ENCODE results near the gene ATXN2. TPM values are rescaled to one million over a fixed set of nuclear protein-coding genes. Genes with fewer than 3 reads are reported as not detected.
"Not testable (repeated sequence)": the region's sequence is repeated elsewhere in the genome, so short reads cannot be mapped to it uniquely, and the experiment has no call there.

Gene ATXN2
- total RNA-seq, 2 experiments from 2014 or later, result 36.8 to 37.8 TPM

- ChIA-PET POLR2A (no interaction called here), CTCF (no interaction called here)
- Mint-ChIP-seq H3K4me1 (ENCODE audit: low read depth) (peaks cover 13% of the 10 kb centered on the region), H3K27me3 (ENCODE audit: low read depth) (no peaks in the 10 kb centered on the region), H3K9me3 (ENCODE audit: insufficient read depth) (no peaks in the 10 kb centered on the region), H3K27ac (no peak overlapping the region), H3K36me3 (ENCODE audit: low read depth) (no peaks in the 10 kb centered on the region), H3K4me3 (no peak overlapping the region)
- DNase-seq (no peak), ATAC-seq (no peak)
Observed at GRCh38 chr12:111582133-111582747, 16.9 kb downstream of the ATXN2 start.

GRCh38 chr12:111581434-111582132 lies 17.5 kb downstream of the ATXN2 start:
- peaks cover 13% of the 10 kb centered on the region for H3K4me1 Mint-ChIP-seq (ENCODE audit: low read depth)
- no peaks in the 10 kb centered on the region for H3K9me3 Mint-ChIP-seq (ENCODE audit: insufficient read depth)
- no peak for DNase-seq
- no peaks in the 10 kb centered on the region for H3K27me3 Mint-ChIP-seq (ENCODE audit: low read depth)
- CTCF ChIA-PET, result no interaction called here
- H3K27ac Mint-ChIP-seq, result no peak overlapping the region
- H3K4me3 Mint-ChIP-seq, result no peak overlapping the region
- POLR2A ChIA-PET, result no interaction called here
- ATAC-seq, result no peak
- H3K36me3 Mint-ChIP-seq (ENCODE audit: low read depth), result no peaks in the 10 kb centered on the region

- H3K27me3 Mint-ChIP-seq (ENCODE audit: low read depth), result no peaks in the 10 kb centered on the region
- no peak overlapping the region for H3K4me3 Mint-ChIP-seq
- H3K27ac Mint-ChIP-seq, result no peak overlapping the region
- no peaks in the 10 kb centered on the region for H3K36me3 Mint-ChIP-seq (ENCODE audit: low read depth)
- DNase-seq, result no peak
- no peaks in the 10 kb centered on the region for H3K9me3 Mint-ChIP-seq (ENCODE audit: insufficient read depth)
- ChIA-PET CTCF (no interaction called here), POLR2A (no interaction called here)
- H3K4me1 Mint-ChIP-seq (ENCODE audit: low read depth), result peaks cover 13% of the 10 kb centered on the region
- ATAC-seq, result no peak
Observed at GRCh38 chr12:111580737-111581136, 18.4 kb downstream of the ATXN2 start.

GRCh38 chr12:111580119-111580425 lies 19.0 kb downstream of the ATXN2 start:
- Mint-ChIP-seq H3K4me3 (no peak overlapping the region), H3K4me1 (ENCODE audit: low read depth) (peaks cover 13% of the 10 kb centered on the region), H3K27ac (no peak overlapping the region), H3K9me3 (ENCODE audit: insufficient read depth) (no peaks in the 10 kb centered on the region), H3K36me3 (ENCODE audit: low read depth) (no peaks in the 10 kb centered on the region), H3K27me3 (ENCODE audit: low read depth) (no peaks in the 10 kb centered on the region)
- DNase-seq (no peak), ATAC-seq (no peak)
- ChIA-PET POLR2A (no interaction called here), CTCF (no interaction called here)

- no peak overlapping the region for H3K4me3 Mint-ChIP-seq
- DNase-seq, result no peak
- no peaks in the 10 kb centered on the region for H3K36me3 Mint-ChIP-seq (ENCODE audit: low read depth)
- no peaks in the 10 kb centered on the region for H3K27me3 Mint-ChIP-seq (ENCODE audit: low read depth)
- ChIA-PET CTCF (no interaction called here), POLR2A (no interaction called here)
- H3K27ac Mint-ChIP-seq, result no peak overlapping the region
- no peaks in the 10 kb centered on the region for H3K9me3 Mint-ChIP-seq (ENCODE audit: insufficient read depth)
- no peak for ATAC-seq
- H3K4me1 Mint-ChIP-seq (ENCODE audit: low read depth), result peaks cover 13% of the 10 kb centered on the region
Observed at GRCh38 chr12:111578971-111579340, 20.2 kb downstream of the ATXN2 start.

GRCh38 chr12:111578276-111578970 lies 20.7 kb downstream of the ATXN2 start:
- ChIA-PET CTCF (interaction anchor here (0.9 kb wide), 1 partner anchor 49 kb away, joined by 3 read pairs; no protein-coding TSS in a partner anchor), POLR2A (no interaction called here)
- H3K4me3 Mint-ChIP-seq, result no peak overlapping the region
- H3K9me3 Mint-ChIP-seq (ENCODE audit: insufficient read depth), result no peaks in the 10 kb centered on the region
- no peak for DNase-seq
- H3K4me1 Mint-ChIP-seq (ENCODE audit: low read depth), result peaks cover 13% of the 10 kb centered on the region
- no peaks in the 10 kb centered on the region for H3K36me3 Mint-ChIP-seq (ENCODE audit: low read depth)
- H3K27me3 Mint-ChIP-seq (ENCODE audit: low read depth), result no peaks in the 10 kb centered on the region
- H3K27ac Mint-ChIP-seq, result no peak overlapping the region
- no peak for ATAC-seq

- peaks cover 15% of the 10 kb centered on the region for H3K4me1 Mint-ChIP-seq (ENCODE audit: low read depth)
- POLR2A ChIA-PET, result no interaction called here
- CTCF ChIA-PET, result interaction anchor here (1.4 kb wide), 1 partner anchor 23 kb away, joined by 3 read pairs; no protein-coding TSS in a partner anchor
- H3K9me3 Mint-ChIP-seq (ENCODE audit: insufficient read depth), result no peaks in the 10 kb centered on the region
- no peak overlapping the region for H3K4me3 Mint-ChIP-seq
- no peaks in the 10 kb centered on the region for H3K27me3 Mint-ChIP-seq (ENCODE audit: low read depth)
- H3K36me3 Mint-ChIP-seq (ENCODE audit: low read depth), result no peaks in the 10 kb centered on the region
- DNase-seq (no peak), ATAC-seq (no peak)
- H3K27ac Mint-ChIP-seq, result no peak overlapping the region
Observed at GRCh38 chr12:111574797-111575443, 24.2 kb downstream of the ATXN2 start.

- Mint-ChIP-seq H3K36me3 (ENCODE audit: low read depth) (peaks cover 3% of the 10 kb centered on the region), H3K27me3 (ENCODE audit: low read depth) (no peaks in the 10 kb centered on the region), H3K9me3 (ENCODE audit: insufficient read depth) (no peaks in the 10 kb centered on the region), H3K27ac (no peak overlapping the region), H3K4me3 (no peak overlapping the region), H3K4me1 (ENCODE audit: low read depth) (peaks cover 8% of the 10 kb centered on the region)
- ChIA-PET POLR2A (no interaction called here), CTCF (no interaction called here)
- ATAC-seq (no peak), DNase-seq (no peak)
Observed at GRCh38 chr12:111573476-111573875, 25.6 kb downstream of the ATXN2 start.

- ATAC-seq (no peak), DNase-seq (no peak)
- no peaks in the 10 kb centered on the region for H3K27me3 Mint-ChIP-seq (ENCODE audit: low read depth)
- ChIA-PET POLR2A (no interaction called here), CTCF (no interaction called here)
- peaks cover 4% of the 10 kb centered on the region for H3K36me3 Mint-ChIP-seq (ENCODE audit: low read depth)
- H3K4me3 Mint-ChIP-seq, result no peak overlapping the region
- H3K4me1 Mint-ChIP-seq (ENCODE audit: low read depth), result peaks cover 2% of the 10 kb centered on the region
- no peak overlapping the region for H3K27ac Mint-ChIP-seq
- no peaks in the 10 kb centered on the region for H3K9me3 Mint-ChIP-seq (ENCODE audit: insufficient read depth)
Observed at GRCh38 chr12:111570084-111570961, 28.8 kb downstream of the ATXN2 start.

GRCh38 chr12:111569363-111570083 lies 29.6 kb downstream of the ATXN2 start:
- Mint-ChIP-seq H3K27me3 (ENCODE audit: low read depth) (no peaks in the 10 kb centered on the region), H3K9me3 (ENCODE audit: insufficient read depth) (no peaks in the 10 kb centered on the region), H3K4me1 (ENCODE audit: low read depth) (peaks cover 2% of the 10 kb centered on the region), H3K4me3 (no peak overlapping the region), H3K36me3 (ENCODE audit: low read depth) (peaks cover 7% of the 10 kb centered on the region), H3K27ac (no peak overlapping the region)
- ChIA-PET CTCF (interaction anchor here (1.5 kb wide), 2 partner anchors 118 to 173 kb away, joined by 3 to 6 read pairs; no protein-coding TSS in a partner anchor), POLR2A (no interaction called here)
- DNase-seq, result no peak
- no peak for ATAC-seq

GRCh38 chr12:111560844-111561243 lies 38.3 kb downstream of the ATXN2 start:
- H3K9me3 Mint-ChIP-seq (ENCODE audit: insufficient read depth); DNase-seq; ATAC-seq; H3K4me3 Mint-ChIP-seq; H3K27me3 Mint-ChIP-seq (ENCODE audit: low read depth); POLR2A ChIA-PET; H3K36me3 Mint-ChIP-seq (ENCODE audit: low read depth); H3K27ac Mint-ChIP-seq; H3K4me1 Mint-ChIP-seq (ENCODE audit: low read depth); CTCF ChIA-PET: not testable (repeated sequence)

All from activated CD8-positive, alpha-beta T cell treated with anti-CD3 and anti-CD28 coated beads, Interleukin-2, amount 10 ng/mL, durations not matched to agents 7 days and 5 days (primary cell).